Activated CD4-positive, alpha-beta T cell treated with anti-CD3 and anti-CD28 coated beads, Interleukin-2, amount 50 U/mL, for 24 hours (primary cell): ENCODE results near the gene ATXN2.

Experiments used
- DNase-seq, 2 donors: peaks; one replicate each; pipeline ENCODE4 v3.0.0-alpha.2; 2020; ENCODE audit warnings: low read depth in 1 of 2, low spot score in 1 of 2

The ATXN2 gene

DNA sequence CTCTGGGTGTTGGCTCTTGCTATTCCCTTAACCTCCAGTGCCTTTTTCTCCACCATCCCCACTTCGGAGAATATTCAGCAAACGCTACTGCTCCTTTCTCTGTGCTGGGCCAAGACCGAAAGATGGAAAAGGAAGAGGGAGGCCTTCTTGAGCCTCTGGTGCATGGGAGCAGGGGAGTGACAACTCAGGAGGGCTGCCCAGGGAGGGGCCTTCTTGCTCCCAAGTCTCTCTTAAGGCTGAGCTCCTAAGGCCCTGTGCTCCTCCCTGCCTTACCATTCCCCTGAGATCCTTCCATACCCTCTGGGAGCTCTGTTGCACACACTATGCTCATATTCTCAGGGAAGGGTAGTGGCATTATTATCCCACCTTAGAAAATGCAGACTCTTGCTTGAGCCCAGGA, 158.5 kb downstream of the ATXN2 start:
- DNase-seq, result no peak

- DNase-seq, result no peak
Measured at GRCh38 chr12:111440152-111440551, 159.0 kb downstream of the ATXN2 start.

- DNase-seq, result no peak
Measured at GRCh38 chr12:111439657-111440151, 159.4 kb downstream of the ATXN2 start.

DNA sequence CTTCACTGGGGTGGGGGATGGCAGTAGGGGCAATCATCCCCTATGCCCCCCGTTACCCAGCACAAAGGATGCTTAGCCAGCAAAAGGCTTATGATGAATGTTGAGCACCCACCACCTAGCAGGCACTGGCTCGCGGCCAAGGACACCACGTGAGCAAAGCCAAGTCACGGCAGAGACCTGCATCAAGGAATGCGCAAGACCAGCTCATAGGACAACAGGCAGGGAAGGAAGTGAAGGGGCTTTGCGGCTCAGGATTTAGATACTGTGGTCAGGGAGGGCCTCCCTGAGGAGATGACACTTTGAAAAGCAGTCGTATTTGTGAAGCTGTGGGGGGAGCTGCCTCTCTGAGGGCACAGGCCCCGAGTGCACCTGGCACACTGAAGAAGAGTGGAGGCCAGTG, 160.6 kb downstream of the ATXN2 start:
- no peak for DNase-seq

GRCh38 chr12:111437816-111438454, 161.2 kb downstream of the ATXN2 start:
- DNase-seq, result no peak

DNA sequence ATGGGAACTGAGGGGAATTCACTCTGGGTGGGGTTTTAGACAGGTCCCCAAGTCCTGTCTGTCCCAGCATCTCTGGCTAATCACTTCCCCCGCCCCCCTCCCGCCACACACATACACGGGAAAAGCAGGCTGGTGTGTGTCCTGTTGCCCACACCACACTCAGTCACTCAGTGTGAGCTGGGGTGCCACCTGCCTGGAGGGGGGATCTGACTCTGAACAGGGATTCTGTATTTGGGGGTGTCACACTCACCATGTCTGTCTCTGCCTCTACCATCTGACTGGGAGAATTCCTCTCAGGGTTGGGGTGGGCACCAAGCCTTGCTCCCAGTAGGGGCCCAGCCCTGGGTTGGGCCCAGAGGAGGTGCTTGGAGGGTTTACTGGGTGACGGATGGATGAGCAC, 162.3 kb downstream of the ATXN2 start:
- DNase-seq, result no peak

DNA sequence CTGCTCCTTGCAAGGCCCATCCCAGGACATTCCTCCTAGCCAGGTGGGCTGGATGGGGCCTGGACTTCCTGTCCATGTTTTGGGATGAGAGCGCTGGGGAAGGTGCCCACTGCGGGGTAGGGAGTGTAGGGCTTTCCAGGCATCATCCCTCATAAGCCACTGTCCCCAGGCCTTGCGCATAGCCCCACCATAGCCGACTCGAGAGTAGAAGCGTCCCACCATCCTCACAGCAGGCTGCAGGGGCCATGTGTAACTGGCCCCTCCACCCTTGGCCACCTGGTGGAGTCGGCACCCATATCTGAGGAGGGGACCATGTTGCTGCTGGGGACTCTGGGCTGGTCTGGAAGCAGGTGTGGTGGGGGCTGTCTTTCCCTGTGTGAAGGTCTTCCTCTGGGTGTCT, 162.8 kb downstream of the ATXN2 start:
- DNase-seq, result no peak

DNA sequence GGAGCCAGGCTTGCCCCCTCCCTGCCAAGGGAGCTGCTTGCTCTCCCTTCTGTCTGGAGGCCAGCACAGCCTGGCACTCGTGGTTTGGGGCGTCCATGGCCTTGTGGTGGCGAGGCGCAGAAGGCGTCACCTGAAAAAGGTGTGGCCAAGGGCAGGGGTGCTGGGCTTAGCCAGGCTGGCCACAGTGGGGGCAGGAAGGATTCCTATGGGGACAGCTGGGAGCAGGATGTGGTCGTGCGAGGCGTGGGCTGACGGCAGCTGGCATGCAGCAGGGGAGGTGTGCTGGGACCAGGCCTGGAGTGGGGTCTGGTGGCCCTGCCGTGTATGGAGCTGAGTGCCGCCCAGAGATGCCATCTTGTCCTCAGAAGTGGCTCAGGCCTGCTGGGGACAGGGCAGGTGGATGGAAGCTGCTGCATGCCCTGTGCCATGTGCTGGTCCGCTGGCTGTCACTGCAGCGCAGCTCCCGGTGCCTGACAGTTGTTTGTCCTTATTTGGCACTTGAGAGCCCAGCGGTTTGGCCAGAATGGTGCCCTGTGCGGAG, 163.4 kb downstream of the ATXN2 start:
- no peak for DNase-seq

GRCh38 chr12:111434680-111435338, 164.3 kb downstream of the ATXN2 start:
- peak; percentile 54 to 83 for DNase-seq

DNA sequence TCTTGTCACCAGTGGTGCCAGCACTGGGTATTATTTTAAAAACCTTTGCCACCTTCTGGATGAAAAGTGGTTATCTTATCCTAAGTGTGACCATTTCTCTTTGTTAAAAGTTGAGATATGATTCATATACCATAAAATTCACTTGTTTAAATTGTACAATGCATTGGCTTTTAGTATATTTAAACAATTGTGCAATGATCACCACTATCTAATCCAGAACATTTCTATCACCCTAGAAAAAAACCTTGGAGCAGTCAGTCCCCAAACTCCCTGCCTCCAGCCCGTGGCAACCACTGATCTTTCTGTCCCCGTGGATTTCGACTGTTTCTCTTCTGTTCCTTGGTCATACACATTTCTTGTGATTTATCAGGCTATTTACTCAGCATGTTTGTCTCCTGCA, 165.1 kb downstream of the ATXN2 start:
- no peak for DNase-seq

DNA sequence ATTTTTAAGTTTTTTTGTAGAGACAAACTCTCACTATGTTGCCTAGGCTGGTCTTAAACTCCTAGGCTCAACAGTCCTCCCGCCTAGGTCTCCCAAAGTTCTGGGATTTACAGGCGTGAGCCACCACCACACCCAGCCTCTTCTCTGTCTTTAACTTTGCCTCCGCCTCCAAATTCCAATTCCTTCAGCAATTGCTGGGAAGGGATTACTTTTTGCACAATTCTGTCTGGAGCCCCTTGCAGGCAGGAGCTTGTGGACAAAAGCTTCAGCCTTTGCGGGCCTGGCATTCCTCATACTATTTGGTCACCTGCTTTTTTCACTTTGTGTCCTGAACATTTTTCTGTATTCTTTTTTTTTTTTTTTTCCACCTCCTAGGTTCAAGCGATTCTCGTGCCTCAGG, 167.3 kb downstream of the ATXN2 start:
- no peak for DNase-seq

GRCh38 chr12:111430433-111431353, 168.4 kb downstream of the ATXN2 start:
- peak; percentile 37 to 56 for DNase-seq

GRCh38 chr12:111429828-111430432, 169.2 kb downstream of the ATXN2 start:
- DNase-seq, result no peak

DNA sequence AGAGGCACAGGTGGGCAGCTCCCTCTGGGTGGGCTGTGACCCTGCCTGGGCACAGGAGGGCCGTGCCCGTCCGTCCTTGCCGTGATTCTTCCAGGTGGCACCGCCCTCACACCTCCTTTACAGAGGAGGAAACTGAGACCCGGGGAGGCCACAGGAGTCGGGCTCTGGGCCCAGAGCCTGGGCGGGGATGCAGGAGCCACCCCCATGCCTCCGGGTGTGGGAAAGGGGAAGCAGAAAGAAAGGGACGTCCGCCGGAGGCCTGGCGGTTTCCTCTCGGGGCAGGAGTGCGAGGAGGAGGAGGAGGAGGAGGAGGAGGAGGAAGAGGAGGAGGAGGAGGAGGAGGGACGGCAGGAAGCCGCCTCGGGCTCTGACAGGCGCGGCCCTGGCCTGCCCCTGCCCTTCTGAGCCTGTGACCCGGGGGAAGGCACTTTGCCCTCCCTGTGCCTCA, 170.4 kb downstream of the ATXN2 start:
- no peak for DNase-seq

DNA sequence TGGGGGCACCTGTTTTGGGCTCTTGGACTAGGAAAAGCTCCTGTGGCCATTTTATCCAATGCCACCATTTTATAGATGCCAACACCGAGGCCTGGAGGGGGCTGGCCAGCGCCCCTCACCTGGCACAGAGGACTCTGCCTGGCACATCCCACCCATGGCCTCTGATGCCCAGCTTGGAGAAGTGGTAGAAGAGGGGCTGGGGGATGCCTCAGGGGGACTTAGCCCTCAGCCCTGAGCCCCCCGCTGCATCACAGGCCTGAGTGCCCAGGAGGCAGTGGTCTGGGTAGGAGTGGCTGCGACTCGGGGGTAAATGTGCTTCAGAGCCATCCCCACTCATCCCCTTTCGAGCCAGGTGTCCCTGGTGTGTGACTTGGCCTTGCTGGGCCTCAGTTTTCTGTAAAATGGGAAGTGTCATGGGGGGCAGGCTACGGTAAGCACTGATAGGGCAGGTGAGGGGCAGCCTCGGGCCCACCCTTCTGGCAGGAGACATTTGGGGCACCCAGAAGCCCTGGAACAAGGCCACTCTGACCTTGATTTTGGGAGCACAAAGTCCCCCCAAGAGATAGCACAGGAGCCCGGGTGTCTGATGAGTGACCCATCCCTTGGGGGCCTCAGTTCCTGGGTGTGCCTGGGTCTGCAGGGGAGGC, 170.9 kb downstream of the ATXN2 start:
- no peak for DNase-seq

GRCh38 chr12:111427417-111428074, 171.6 kb downstream of the ATXN2 start:
- no peak for DNase-seq

DNA sequence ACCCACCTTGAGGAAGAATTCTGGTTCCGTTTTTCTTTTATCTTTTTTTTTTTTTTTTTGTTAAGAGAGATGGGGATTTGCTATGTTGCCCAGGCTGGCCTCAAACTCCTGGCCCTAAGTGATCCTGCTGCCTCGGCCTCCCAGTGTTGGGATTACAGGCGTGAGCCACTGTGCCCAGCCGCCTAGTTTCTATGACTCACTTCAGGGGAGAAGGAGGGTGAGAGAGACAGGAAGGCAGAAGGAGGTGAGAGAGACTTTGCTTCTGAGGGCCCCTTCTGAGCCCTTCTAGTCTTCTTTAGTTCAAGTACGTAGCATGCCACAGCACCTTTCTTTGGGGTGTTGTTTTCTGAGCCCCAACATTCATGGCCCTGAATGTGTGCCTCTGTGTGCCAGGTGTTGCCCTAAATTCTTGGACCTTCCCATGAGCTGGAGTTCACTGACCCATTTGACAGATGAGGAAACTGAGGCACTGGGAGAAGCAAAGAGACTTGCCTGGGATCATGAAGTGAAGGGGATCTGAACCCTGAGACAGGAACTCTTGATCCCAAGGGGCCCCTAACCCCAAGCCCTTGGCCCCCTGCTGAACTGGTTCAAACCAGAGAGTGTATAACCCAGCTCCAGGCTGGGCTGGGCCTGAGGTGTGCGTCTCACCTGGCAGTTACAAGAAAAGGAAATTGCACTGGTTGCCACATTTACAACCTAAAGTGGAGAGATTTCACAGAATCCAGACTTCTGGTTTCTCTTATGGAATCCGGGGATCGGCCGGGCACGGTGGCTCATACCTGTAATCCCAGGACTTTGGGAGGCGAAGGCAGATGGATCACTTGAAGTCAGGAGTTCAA, 172.6 kb downstream of the ATXN2 start:
- no peak for DNase-seq

- no peak for DNase-seq
Measured at GRCh38 chr12:111425655-111426054, 173.5 kb downstream of the ATXN2 start.

DNA sequence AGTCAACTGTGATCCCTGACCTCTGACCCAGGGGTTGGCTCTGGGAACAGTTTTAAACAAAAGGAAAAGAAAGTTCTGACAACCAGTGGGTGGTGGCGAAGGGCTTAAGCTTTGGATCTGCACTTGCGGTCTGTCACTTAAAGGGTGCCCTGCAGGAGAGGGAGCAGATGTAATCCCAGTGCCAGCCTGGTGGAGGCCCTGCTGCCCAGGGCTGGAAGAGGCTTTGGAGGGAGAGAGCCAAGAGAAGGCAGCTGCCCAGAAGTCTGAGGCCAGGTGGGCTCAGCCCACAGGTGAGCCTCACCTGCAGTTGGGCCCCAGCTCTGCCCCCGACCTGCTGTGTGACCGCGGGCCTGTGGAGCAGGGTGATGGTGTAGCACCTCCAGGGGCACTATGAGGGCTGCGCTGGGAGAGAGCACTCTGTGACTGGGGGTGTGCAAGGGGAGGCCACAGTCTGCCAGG, 174.3 kb downstream of the ATXN2 start:
- DNase-seq, result no peak
